Measurements from ENCODE around the gene USP40. TPM values are rescaled to one million over a fixed set of nuclear protein-coding genes. Genes with fewer than 3 reads are reported as not detected.

USP40 gene
- total RNA-seq, 1 experiment from 2014 or later, result 10.3 TPM

GRCh38 chr2:233447506-233448219 lies 118.9 kb downstream of the USP40 start:
- ChIA-PET POLR2A (no interaction called here), CTCF (interaction anchor here (0.7 to 2.4 kb wide), 27 partner anchors 9 to 466 kb away, joined by 3 to 30 read pairs (median 6); partner anchors contain the start of genes DGKD, UGT1A5 and USP40)
- DNase-seq (ENCODE audit: low spot score), result no peak
- no peak for TF ChIP-seq NR3C1 (CRISPR knock-in tag; conservative IDR thresholded peaks at IDR 0.05; ENCODE audit: low read depth)
- TF ChIP-seq, protein P1, sequence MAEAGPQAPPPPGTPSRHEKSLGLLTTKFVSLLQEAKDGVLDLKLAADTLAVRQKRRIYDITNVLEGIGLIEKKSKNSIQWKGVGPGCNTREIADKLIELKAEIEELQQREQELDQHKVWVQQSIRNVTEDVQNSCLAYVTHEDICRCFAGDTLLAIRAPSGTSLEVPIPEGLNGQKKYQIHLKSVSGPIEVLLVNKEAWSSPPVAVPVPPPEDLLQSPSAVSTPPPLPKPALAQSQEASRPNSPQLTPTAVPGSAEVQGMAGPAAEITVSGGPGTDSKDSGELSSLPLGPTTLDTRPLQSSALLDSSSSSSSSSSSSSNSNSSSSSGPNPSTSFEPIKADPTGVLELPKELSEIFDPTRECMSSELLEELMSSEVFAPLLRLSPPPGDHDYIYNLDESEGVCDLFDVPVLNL (CRISPR knock-in tag; IDR thresholded peaks at IDR 0.05; ENCODE audit: borderline replicate concordance, low read depth), result no peak
- no peak for TF ChIP-seq TEAD1 (CRISPR knock-in tag; IDR thresholded peaks at IDR 0.05)
- TF ChIP-seq, protein P2, sequence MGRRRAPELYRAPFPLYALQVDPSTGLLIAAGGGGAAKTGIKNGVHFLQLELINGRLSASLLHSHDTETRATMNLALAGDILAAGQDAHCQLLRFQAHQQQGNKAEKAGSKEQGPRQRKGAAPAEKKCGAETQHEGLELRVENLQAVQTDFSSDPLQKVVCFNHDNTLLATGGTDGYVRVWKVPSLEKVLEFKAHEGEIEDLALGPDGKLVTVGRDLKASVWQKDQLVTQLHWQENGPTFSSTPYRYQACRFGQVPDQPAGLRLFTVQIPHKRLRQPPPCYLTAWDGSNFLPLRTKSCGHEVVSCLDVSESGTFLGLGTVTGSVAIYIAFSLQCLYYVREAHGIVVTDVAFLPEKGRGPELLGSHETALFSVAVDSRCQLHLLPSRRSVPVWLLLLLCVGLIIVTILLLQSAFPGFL (CRISPR knock-in tag; IDR thresholded peaks at IDR 0.05; ENCODE audit: borderline replicate concordance), result no peak
- no peak for TF ChIP-seq PRDM15 (CRISPR knock-in tag; IDR thresholded peaks at IDR 0.05)
- H3K27me3 Mint-ChIP-seq (ENCODE audit: low read depth), result no peaks in the 10 kb centered on the region
- no peak overlapping the region for H3K4me3 Mint-ChIP-seq
- H3K9me3 Mint-ChIP-seq, result no peaks in the 10 kb centered on the region
- H3K27ac Mint-ChIP-seq, result no peak overlapping the region; the same call in 1 of the 2 replicates
- peaks cover 8% of the 10 kb centered on the region for H3K4me1 Mint-ChIP-seq
- H3K36me3 Mint-ChIP-seq, result peaks cover 23% of the 10 kb centered on the region
- no peak for ATAC-seq

DNA sequence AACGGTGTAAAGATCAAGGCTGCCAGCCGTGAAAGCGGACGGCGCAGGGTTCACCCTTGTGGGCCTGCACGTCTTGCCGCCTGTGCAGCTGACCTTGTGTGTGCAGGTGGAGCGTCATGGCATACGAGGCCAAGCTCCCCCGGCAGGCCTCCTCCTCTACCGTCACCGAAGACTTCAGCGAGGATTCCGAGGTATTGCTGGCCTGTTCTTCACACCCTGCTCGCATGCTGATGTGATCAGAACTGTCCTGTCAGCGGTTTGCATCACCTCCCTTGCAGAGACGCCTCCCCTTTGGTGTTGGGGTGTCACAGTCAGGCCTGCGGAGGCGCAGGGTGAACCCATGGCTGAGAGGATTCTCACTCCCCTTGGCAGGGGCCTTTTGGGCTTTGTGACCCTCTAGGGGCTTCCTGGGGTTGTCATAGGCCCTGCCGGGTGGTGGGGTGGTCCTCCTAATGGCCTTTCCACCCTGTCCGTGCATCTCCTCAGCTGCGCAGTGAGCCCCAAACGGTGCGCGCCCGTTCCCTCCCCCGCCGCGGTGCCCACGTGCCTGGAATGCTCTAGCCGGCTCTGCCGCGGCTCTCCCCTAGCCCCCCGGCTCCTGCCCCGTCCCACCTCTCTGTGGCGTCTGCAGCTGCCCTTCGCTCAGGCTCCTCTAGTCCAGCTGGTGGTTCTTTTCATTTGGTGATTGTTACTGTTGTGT lies 119.8 kb downstream of the USP40 start:
- no peaks in the 10 kb centered on the region for H3K27me3 Mint-ChIP-seq (ENCODE audit: low read depth)
- no peaks in the 10 kb centered on the region for H3K9me3 Mint-ChIP-seq
- ChIA-PET CTCF (no interaction called here), POLR2A (no interaction called here)
- H3K27ac Mint-ChIP-seq, result no peak overlapping the region
- ATAC-seq (no peak), DNase-seq (ENCODE audit: low spot score) (no peak)
- H3K4me3 Mint-ChIP-seq, result no peak overlapping the region
- H3K36me3 Mint-ChIP-seq, result peaks cover 18% of the 10 kb centered on the region
- peaks cover 8% of the 10 kb centered on the region for H3K4me1 Mint-ChIP-seq
- no peak for TF ChIP-seq ZNF396 (CRISPR knock-in tag; IDR thresholded peaks at IDR 0.05; ENCODE audit: borderline replicate concordance)
- TF ChIP-seq JUN (CRISPR knock-in tag; IDR thresholded peaks at IDR 0.05), result no peak
- TF ChIP-seq, protein P3, sequence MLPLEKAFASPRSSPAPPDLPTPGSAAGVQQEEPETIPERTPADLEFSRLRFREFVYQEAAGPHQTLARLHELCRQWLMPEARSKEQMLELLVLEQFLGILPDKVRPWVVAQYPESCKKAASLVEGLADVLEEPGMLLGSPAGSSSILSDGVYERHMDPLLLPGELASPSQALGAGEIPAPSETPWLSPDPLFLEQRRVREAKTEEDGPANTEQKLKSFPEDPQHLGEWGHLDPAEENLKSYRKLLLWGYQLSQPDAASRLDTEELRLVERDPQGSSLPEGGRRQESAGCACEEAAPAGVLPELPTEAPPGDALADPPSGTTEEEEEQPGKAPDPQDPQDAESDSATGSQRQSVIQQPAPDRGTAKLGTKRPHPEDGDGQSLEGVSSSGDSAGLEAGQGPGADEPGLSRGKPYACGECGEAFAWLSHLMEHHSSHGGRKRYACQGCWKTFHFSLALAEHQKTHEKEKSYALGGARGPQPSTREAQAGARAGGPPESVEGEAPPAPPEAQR (CRISPR knock-in tag; IDR thresholded peaks at IDR 0.05), result no peak
- TF ChIP-seq NFE2L1 (CRISPR knock-in tag; IDR thresholded peaks at IDR 0.05), result no peak
- no peak for TF ChIP-seq FOXJ3 (CRISPR knock-in tag; IDR thresholded peaks at IDR 0.05; ENCODE audit: borderline replicate concordance)
- TF ChIP-seq ATF6 (CRISPR knock-in tag; IDR thresholded peaks at IDR 0.05), result no peak
- TF ChIP-seq PRDM15 (CRISPR knock-in tag; IDR thresholded peaks at IDR 0.05), result no peak
- TF ChIP-seq NR2C2 (CRISPR knock-in tag; IDR thresholded peaks at IDR 0.05), result no peak
- TF ChIP-seq ZNF232 (CRISPR knock-in tag; IDR thresholded peaks at IDR 0.05), result no peak
- no peak for TF ChIP-seq TEAD1 (CRISPR knock-in tag; IDR thresholded peaks at IDR 0.05)
- no peak for TF ChIP-seq ZNF138 (CRISPR knock-in tag; conservative IDR thresholded peaks at IDR 0.05)
- no peak for TF ChIP-seq IRF1 (CRISPR knock-in tag; IDR thresholded peaks at IDR 0.05)
